ENCODE results near the gene CFAP251.

- TF ChIP-seq CTCF (IDR thresholded peaks at IDR 0.05; ENCODE audit: insufficient read depth, low read depth, low read length) (no peak), EZH2 (IDR thresholded peaks at IDR 0.05; ENCODE audit: insufficient read depth, low read length) (no peak)
These were observed 72.6 kb downstream of the CFAP251 start for GRCh38 chr12:121990692-121991603.

Measured in astrocyte (in vitro differentiated cells and primary cell).